ENCODE results near the gene SGPP2. TPM values are rescaled to one million over a fixed set of nuclear protein-coding genes. Genes with fewer than 3 reads are reported as not detected.

Gene SGPP2
- total and polyA plus RNA-seq, 2 donors (not counting 3 experiments of a cell fraction or from before 2014, with no cell fraction given) = not detected

DNA sequence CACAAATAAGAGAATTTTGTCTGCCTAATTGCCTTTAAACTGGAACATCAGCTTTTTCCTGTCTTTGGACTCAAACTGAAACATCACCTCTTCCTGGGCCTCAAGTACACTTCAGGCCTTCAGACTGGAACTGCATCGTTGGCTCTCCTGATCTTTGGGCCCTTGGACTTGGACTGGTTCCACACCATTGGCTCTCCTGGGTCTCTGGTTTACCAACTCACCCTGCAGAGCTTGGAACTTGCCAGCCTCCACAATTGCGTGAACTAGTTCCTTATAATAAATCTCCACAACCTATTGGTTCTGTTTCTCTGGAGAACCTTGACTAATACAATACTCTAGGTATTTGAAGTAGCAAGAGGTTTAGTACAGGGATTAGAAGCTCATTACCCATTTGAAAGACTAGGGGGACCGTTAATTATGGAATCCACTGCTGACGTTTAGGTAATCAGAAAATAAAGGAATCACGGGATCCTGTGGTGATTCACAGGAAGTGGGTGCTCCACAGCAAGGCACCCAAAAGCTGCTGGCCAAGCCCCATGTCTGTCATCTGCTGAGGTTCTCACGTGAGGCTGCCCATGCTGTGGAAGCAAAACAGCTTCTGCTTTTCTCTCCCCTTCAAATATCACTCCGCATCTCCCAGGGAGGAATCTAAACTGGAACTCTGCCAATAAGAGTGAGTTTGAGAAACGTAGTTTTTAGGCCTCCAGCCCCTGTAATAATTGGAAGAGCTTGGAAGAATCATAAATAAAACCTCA, 20.0 kb upstream of the SGPP2 start:
- dilution Hi-C loops (cut with MboI; ENCODE audit: extremely low pct_ligation_motif_present, low sequenced_read_pairs) = no loop called here

GRCh38 chr2:222408684-222409083, 15.7 kb upstream of the SGPP2 start:
- Histone ChIP-seq H4K20me1 (replicated peaks; ENCODE audit: control insufficient read depth, extremely low read depth, insufficient read depth, low read length) (no peaks in the 10 kb centered on the region), H3K27ac (ENCODE audit: insufficient read depth, low read depth, low read length) (no peak overlapping the region), H3K4me3 (replicated peaks in 1 of 3; ENCODE audit: insufficient read depth in 1 of 3, low read depth in 1 of 3, low read length in 3 of 3) (no peak overlapping the region), H3K9ac (replicated peaks; ENCODE audit: extremely low read depth, insufficient read depth, low read length) (no peak overlapping the region), H3K79me2 (ENCODE audit: control insufficient read depth, insufficient read depth, low read length) (no peaks in the 10 kb centered on the region), H3K4me1 (ENCODE audit: control insufficient read depth, extremely low read depth, insufficient read depth, low read length) (no peaks in the 10 kb centered on the region), H3K27me3 (ENCODE audit: control insufficient read depth in 2 of 2, insufficient read depth in 2 of 2, low read length in 2 of 2) (peaks cover 0 to 3% of the 10 kb centered on the region in 2 experiments), H3K9me3 (replicated peaks; ENCODE audit: control insufficient read depth, insufficient read depth, low read length) (no peaks in the 10 kb centered on the region), H3K9me1 (replicated peaks; ENCODE audit: control insufficient read depth, extremely low read depth, insufficient read depth, low read length) (no peaks in the 10 kb centered on the region), H3K36me3 (ENCODE audit: control insufficient read depth in 2 of 2, extremely low read depth in 1 of 2, insufficient read depth in 2 of 2, low read length in 2 of 2) (no peaks in the 10 kb centered on the region), H3K4me2 (ENCODE audit: insufficient read depth, low read length) (no peak overlapping the region), H2AFZ (ENCODE audit: low read depth, low read length) (no peak overlapping the region)
- intact Hi-C loops (cut with micrococcal nuclease) (no loop called here), dilution Hi-C loops (cut with MboI; ENCODE audit: extremely low pct_ligation_motif_present, low sequenced_read_pairs) (no loop called here)
- TF ChIP-seq GATA2 (IDR thresholded peaks at IDR 0.05; ENCODE audit: insufficient read depth, insufficient read length, low read depth, low read length) (no peak), POLR2AphosphoS5 (IDR thresholded peaks at IDR 0.05; ENCODE audit: insufficient read depth, low read depth, low read length) (no peak), EZH2 (IDR thresholded peaks at IDR 0.05; ENCODE audit: borderline replicate concordance, low read depth, low read length, severe bottlenecking) (no peak), MAX (IDR thresholded peaks at IDR 0.05; ENCODE audit: insufficient read depth, insufficient read length) (no peak), FOS (IDR thresholded peaks at IDR 0.05; ENCODE audit: borderline replicate concordance, insufficient read depth, low read length) (no peak), POLR2A (IDR thresholded peaks at IDR 0.05; ENCODE audit: low read depth, low read length) (no peak)
- DNase-seq (ENCODE audit: low read depth, low spot score) (no peak), FAIRE-seq (no peak)
- no TSS peak for BruUV-seq (replicated peaks)
- CTCF ChIA-PET = no interaction called here
- POLR2A ChIA-PET = no interaction called here

More for the DNA sequence above, 20.0 kb upstream of the SGPP2 start:
- no peak for FAIRE-seq
- Histone ChIP-seq H3K27me3 (ENCODE audit: control insufficient read depth in 2 of 2, insufficient read depth in 2 of 2, low read length in 2 of 2) (peaks cover 0 to 3% of the 10 kb centered on the region in 2 experiments), H3K4me2 (ENCODE audit: insufficient read depth, low read length) (no peak overlapping the region), H2AFZ (ENCODE audit: low read depth, low read length) (no peak overlapping the region), H3K27ac (ENCODE audit: insufficient read depth, low read depth, low read length) (no peak overlapping the region), H3K36me3 (ENCODE audit: control insufficient read depth in 2 of 2, extremely low read depth in 1 of 2, insufficient read depth in 2 of 2, low read length in 2 of 2) (no peaks in the 10 kb centered on the region), H3K9me1 (replicated peaks; ENCODE audit: control insufficient read depth, extremely low read depth, insufficient read depth, low read length) (no peaks in the 10 kb centered on the region), H3K9me3 (replicated peaks; ENCODE audit: control insufficient read depth, insufficient read depth, low read length) (no peaks in the 10 kb centered on the region), H3K4me1 (ENCODE audit: control insufficient read depth, extremely low read depth, insufficient read depth, low read length) (no peaks in the 10 kb centered on the region), H3K79me2 (ENCODE audit: control insufficient read depth, insufficient read depth, low read length) (no peaks in the 10 kb centered on the region), H3K4me3 (replicated peaks in 1 of 3; ENCODE audit: insufficient read depth in 1 of 3, low read depth in 1 of 3, low read length in 3 of 3) (no peak overlapping the region), H3K9ac (replicated peaks; ENCODE audit: extremely low read depth, insufficient read depth, low read length) (no peak overlapping the region), H4K20me1 (replicated peaks; ENCODE audit: control insufficient read depth, extremely low read depth, insufficient read depth, low read length) (no peaks in the 10 kb centered on the region)
- POLR2A ChIA-PET = no interaction called here
- BruUV-seq (replicated peaks) = no TSS peak
- TF ChIP-seq FOS (IDR thresholded peaks at IDR 0.05; ENCODE audit: borderline replicate concordance, insufficient read depth, low read length) (no peak), MAX (IDR thresholded peaks at IDR 0.05; ENCODE audit: insufficient read depth, insufficient read length) (no peak), GATA2 (IDR thresholded peaks at IDR 0.05; ENCODE audit: insufficient read depth, insufficient read length, low read depth, low read length) (no peak), POLR2A (IDR thresholded peaks at IDR 0.05; ENCODE audit: low read depth, low read length) (no peak)
- intact Hi-C loops (cut with micrococcal nuclease) = no loop called here
- CTCF ChIA-PET = no interaction called here
- DNase-seq (ENCODE audit: low read depth, low spot score) = no peak
